Measurements from ENCODE around the gene TMEM18.

Gene TMEM18

GRCh38 chr2:671787-672605 is 5.2 kb downstream of the TMEM18 start:
- Histone ChIP-seq H3K27me3 (replicated peaks; ENCODE audit: control insufficient read depth, insufficient read depth, low read length) (no peaks in the 10 kb centered on the region), H3K4me3 (replicated peaks; ENCODE audit: low read depth, low read length) (no peak overlapping the region), H3K36me3 (ENCODE audit: control insufficient read depth, insufficient read depth, low read length) (peaks cover 20% of the 10 kb centered on the region)
- no peak for TF ChIP-seq CTCF (IDR thresholded peaks at IDR 0.05; ENCODE audit: insufficient read depth, low read length, poor library complexity, severe bottlenecking)
- DNase-seq (ENCODE audit: extremely low read depth, insufficient read length), result no peak

GRCh38 chr2:671072-671471 is 6.1 kb downstream of the TMEM18 start:
- Histone ChIP-seq H3K4me3 (replicated peaks; ENCODE audit: low read depth, low read length) (no peak overlapping the region), H3K27me3 (replicated peaks; ENCODE audit: control insufficient read depth, insufficient read depth, low read length) (no peaks in the 10 kb centered on the region), H3K36me3 (ENCODE audit: control insufficient read depth, insufficient read depth, low read length) (peaks cover 24% of the 10 kb centered on the region)
- DNase-seq (ENCODE audit: extremely low read depth, insufficient read length), result no peak
- no peak for TF ChIP-seq CTCF (IDR thresholded peaks at IDR 0.05; ENCODE audit: insufficient read depth, low read length, poor library complexity, severe bottlenecking)

- Histone ChIP-seq H3K27me3 (replicated peaks; ENCODE audit: control insufficient read depth, insufficient read depth, low read length) (no peaks in the 10 kb centered on the region), H3K4me3 (replicated peaks; ENCODE audit: low read depth, low read length) (no peak overlapping the region), H3K36me3 (ENCODE audit: control insufficient read depth, insufficient read depth, low read length) (peaks cover 28% of the 10 kb centered on the region)
- no peak for DNase-seq (ENCODE audit: extremely low read depth, insufficient read length)
- no peak for TF ChIP-seq CTCF (IDR thresholded peaks at IDR 0.05; ENCODE audit: insufficient read depth, low read length, poor library complexity, severe bottlenecking)
These were observed 6.6 kb downstream of the TMEM18 start for GRCh38 chr2:670637-671036.

- DNase-seq (ENCODE audit: extremely low read depth, insufficient read length), result no peak
- Histone ChIP-seq H3K36me3 (ENCODE audit: control insufficient read depth, insufficient read depth, low read length) (peaks cover 28% of the 10 kb centered on the region), H3K4me3 (replicated peaks; ENCODE audit: low read depth, low read length) (no peak overlapping the region), H3K27me3 (replicated peaks; ENCODE audit: control insufficient read depth, insufficient read depth, low read length) (no peaks in the 10 kb centered on the region)
- TF ChIP-seq CTCF (IDR thresholded peaks at IDR 0.05; ENCODE audit: insufficient read depth, low read length, poor library complexity, severe bottlenecking), result no peak
These were observed 7.9 kb downstream of the TMEM18 start for GRCh38 chr2:669323-669722.

- no peak for TF ChIP-seq CTCF (IDR thresholded peaks at IDR 0.05; ENCODE audit: insufficient read depth, low read length, poor library complexity, severe bottlenecking)
- H3K36me3 ChIP-seq (ENCODE audit: control insufficient read depth, insufficient read depth, low read length), result peaks cover 30% of the 10 kb centered on the region
These were observed 9.2 kb downstream of the TMEM18 start for GRCh38 chr2:668000-668398.

More at GRCh38 chr2:668000-668398, 9.2 kb downstream of the TMEM18 start:
- Histone ChIP-seq H3K27me3 (replicated peaks; ENCODE audit: control insufficient read depth, insufficient read depth, low read length) (no peaks in the 10 kb centered on the region), H3K4me3 (replicated peaks; ENCODE audit: low read depth, low read length) (no peak overlapping the region)
- DNase-seq (ENCODE audit: extremely low read depth, insufficient read length), result no peak
